Activated T-cell treated with anti-CD3 and anti-CD28 coated beads, Interleukin-2, amount 50 U/mL, for 1 hour (primary cell): ENCODE measurements around the gene ODAD3.
"Not testable (repeated sequence)": the region's sequence is repeated elsewhere in the genome, so short reads cannot be mapped to it uniquely, and the experiment has no call there.

Experiments
- DNase-seq: peaks from one replicate; pipeline ENCODE4 v3.0.0-alpha.2; 2020

Gene ODAD3

DNA sequence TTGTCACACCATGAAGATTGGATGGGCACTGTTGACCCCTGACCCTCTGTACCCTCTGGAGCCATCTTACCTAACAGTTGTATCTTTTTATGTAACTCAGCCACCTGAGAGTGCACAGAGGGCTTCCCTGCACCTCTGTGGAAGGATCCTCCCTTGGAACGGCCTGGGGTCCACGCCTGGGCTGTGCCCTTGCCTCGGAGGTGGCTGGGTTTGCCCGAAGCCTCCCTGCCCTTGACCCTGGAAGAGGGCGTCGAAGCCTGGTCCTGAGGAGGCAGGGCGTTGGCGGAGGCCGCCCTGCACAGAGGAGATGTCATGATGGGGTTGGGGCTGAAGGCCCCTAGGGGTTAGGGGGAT is 241 bp downstream of the ODAD3 start:
- DNase-seq = no peak

GRCh38 chr19:11433526-11433925 is 1.4 kb downstream of the ODAD3 start:
- DNase-seq = not testable (repeated sequence)

GRCh38 chr19:11426656-11427055 is 8.3 kb downstream of the ODAD3 start:
- no peak for DNase-seq

DNA sequence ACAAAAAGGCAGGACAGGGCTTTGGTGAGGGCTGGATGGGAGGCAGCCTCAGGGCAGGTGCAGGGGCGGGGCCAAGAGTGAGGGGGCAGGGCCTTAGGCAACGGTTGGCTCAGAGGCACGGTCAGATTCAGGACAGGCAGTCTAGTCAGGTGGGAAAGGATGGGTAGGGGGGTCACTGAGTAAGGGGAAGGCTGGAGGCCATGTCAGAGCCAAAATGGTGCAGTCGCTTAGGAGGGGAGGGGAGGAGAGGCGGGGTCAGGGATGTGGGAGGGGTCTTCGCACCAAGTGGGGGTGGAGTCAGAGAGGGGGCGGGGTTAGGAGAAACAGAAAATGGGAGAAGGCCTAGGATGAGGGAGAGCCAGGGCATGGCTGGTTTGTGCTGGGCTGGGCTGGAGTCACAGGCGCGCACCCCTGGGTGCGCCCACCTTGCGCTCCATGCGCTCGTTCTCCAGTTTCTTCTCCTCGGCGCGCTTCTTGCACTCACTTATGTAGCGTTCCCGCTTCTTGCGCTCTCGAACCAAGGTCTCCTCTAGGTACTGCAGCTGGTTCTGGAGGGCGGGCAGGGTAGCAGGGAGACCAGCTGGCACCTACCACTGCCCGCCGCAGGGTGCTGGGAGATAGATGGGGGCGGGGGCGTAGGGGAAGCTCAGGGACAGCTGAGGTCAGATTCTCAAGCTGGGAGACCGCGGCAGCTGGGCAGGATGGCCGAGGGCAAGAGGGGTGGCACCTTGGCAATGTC is 9.0 kb downstream of the ODAD3 start:
- no peak for DNase-seq

DNA sequence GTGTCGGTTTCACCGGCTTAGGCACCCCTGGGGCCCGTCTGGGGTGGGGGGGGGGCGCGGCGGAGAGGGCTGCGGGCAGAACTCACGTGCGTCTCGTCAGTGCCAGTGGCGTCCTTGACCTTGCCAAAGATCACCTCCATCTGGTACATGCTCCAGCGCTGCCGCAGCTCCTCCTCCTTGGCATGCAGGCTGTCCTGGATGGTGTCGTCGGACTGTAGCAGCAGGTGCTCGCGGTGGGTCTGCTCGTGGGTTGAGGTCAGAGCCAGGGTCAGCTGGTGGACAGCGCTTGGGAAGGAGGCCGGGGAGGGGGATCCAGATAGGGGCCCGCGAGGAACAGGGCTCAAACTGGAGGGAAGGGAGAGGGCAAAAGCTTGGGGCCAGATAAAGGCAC is 11.1 kb downstream of the ODAD3 start:
- no peak for DNase-seq

GRCh38 chr19:11423164-11423790 is 11.6 kb downstream of the ODAD3 start:
- DNase-seq = no peak

DNA sequence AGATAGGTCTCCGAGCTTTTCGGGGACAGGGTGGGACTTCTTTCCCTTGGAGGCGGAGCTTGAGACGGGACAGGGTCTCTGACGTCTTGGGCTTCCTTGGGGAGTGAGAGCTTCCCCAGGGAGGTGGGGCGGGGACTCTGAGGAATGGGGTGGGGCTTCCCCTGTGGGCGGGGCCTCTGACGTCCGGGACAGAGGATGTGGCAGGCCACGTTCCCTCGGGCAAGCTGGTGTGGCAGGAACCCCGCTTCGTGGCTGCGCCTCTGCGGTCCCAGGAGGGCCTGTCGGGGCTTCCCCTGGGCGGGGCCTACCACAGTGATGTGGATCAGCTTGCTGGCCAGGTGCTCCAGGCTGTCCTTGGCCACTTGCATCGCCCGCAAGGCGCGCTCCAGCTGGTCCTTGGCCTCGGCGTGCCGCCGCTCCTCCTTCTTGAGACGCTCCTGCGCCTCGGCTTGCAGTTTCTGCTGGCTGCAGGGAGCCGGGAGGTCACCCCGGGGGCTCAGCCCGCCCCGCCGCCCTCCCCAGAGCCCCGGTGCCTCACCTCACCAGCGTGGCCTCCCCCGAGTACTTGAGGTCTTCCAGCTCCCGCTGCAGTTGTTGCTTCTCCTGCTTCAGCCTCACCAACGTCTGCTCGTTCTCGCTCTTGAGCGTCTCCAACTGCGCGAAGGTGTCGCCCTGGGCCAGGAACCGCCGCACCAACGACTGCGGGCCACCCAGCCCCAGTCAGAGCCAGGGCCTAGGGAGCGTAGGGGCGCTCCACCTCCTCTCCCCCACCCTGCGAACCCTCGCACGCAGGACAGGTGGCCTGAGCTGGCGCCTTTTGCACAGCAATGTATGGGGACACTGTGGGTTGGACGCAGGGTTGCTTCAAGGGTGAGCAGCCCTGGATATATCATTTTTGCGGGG is 12.5 kb downstream of the ODAD3 start:
- peak; percentile 59 for DNase-seq

GRCh38 chr19:11421371-11422098 is 13.4 kb downstream of the ODAD3 start:
- DNase-seq = peak; percentile 52

GRCh38 chr19:11420429-11421370 is 14.2 kb downstream of the ODAD3 start:
- no peak for DNase-seq

- no peak for DNase-seq
Observed at GRCh38 chr19:11418549-11419506, 16.1 kb downstream of the ODAD3 start, which contains the start of gene RGL3. RGL3 (minus strand) TSS chr19:11419314; CDS start chr19:11419278, 36 bp downstream.

DNA sequence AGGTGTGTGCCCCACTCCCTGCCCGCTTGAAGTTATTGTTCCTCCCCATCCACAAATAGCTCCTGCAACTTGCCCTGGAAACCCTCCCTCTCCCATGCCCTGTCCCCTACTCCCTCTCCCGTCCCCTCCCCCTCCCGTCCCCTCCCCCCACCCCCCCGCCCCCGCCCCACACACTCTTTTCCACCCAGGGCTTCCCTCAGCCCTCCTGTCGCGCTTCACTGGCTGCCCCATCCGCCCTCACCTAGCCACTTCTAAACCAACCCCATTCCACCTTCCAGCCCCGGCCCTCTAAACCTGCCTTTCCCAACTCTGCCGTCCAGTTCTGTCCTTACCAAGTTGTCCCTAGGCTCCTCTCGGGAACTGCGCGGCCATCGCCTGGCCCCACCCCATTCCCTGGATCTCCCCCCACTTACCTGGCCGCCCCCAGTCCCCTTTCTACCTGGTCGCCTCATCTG is 16.8 kb downstream of the ODAD3 start:
- no peak for DNase-seq

DNA sequence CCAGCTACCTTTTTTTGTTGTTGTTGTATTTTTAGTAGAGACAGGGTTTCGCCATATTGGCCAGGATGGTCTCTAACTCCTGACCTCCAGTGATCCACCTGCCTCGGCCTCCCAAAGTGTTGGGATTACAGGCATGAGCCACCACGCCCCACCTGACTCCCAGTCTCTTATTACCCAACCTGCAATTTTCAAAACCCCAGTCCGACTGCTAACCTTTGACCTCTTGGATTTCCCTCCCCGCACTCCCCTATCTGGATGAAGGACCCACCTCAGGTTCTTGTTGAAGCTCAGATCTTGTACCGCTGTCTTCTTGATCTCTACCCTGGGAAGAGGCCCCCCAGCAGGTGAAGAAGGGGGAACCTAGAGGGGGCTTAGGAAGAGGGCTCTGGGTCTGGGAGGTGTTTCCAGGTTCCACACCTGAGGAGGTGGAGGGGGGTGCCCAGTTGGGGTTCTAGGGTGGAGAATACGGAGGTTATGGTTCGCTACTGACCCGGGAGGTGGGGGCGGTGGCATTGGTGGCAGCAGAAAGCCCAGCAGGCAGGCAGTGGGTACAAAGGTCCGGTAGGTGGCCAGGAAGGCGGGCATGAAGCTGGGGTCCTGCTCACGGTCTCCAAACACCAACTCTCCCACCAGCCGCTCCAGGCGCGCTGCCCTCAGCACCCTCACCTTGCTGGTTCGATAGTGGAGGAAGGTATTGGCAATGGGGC is 18.4 kb downstream of the ODAD3 start:
- DNase-seq = no peak

- DNase-seq = no peak
Observed at GRCh38 chr19:11414544-11414943, 20.4 kb downstream of the ODAD3 start.

- no peak for DNase-seq
Observed at GRCh38 chr19:11410682-11411081, 24.2 kb downstream of the ODAD3 start.

GRCh38 chr19:11408591-11408990 is 26.3 kb downstream of the ODAD3 start:
- DNase-seq = no peak

DNA sequence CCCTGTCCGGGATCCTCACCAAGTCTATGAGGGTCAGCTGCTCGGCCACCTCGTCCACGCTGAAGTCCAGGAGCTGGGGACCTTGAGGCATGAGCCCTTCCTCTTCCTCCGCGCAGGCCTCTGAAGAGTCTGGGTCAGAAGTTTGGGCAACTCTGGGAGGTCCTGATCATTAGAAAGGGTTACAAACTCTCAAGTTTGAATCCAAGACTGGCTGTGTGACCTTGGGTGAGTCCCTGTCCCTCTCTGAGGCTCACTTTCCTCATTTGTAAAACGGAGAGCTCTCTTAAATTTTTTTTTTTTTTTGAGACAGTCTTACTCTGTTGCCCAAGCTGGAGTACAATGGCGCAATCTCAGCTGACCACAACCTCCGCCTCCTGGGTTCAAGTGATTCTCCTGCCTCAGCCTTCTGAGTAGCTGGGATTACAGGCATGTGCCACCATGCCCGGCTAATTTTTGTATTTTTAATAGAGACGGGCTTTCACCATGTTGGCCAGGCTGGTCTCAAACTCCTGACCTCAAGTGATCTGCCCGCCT is 28.2 kb downstream of the ODAD3 start:
- DNase-seq = not testable (repeated sequence)

- peak; percentile 49 for DNase-seq
Observed at GRCh38 chr19:11405846-11406643, 28.9 kb downstream of the ODAD3 start.

DNA sequence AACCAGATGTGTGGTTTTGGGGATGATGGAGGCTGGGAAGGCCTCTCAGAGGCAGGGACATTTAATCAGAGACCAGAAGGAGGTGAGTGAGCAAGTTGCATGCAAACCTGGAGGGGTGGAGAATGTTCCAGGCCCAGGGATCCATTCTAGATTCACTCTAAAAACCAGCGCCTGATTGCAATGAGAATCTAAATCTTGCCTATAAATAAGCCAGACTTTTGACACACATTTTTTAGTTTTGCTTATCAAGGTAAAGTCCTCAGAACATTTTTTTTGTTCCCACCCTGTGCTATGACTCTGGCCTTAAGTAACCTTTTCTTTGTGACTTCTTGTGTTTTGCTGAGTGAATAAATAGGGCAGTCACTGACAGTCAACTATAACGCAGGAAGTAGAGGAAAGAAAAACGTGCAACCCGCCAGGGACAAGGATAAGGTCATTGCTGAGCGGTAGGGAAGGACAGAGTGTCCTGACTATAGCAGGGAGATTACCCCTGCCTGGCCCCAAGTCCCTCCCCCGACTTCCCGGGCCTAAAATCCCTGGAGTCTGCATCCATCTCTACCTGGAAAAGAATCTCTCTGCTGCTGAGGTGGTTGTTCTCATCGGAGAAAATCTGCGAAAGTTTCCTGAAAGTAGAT is 30.2 kb downstream of the ODAD3 start:
- no peak for DNase-seq
